Naive thymus-derived CD4-positive, alpha-beta T cell (primary cell): ENCODE data around the gene ALOX15. TPM values are rescaled to one million over a fixed set of nuclear protein-coding genes. Genes with fewer than 3 reads are reported as not detected.
A peak's percentile ranks its signal among the peaks of the same experiment; 100 is the strongest.
"Not testable (repeated sequence)": the region's sequence is repeated elsewhere in the genome, so short reads cannot be mapped to it uniquely, and the experiment has no call there.

Source experiments
- ATAC-seq: fragments of 150-1000 bp; cut with Tn5 transposase; 2 replicates; pipeline ENCODE4 v1.10.0; 2021; ENCODE audit warnings: mild to moderate bottlenecking, moderate library complexity
- CTCF ChIA-PET: fragments of 350-600 bp; sonication (Branson Sonifier 250); formaldehyde crosslinking; loops from one replicate; lab custom pipeline; 2021; ENCODE audit warnings: antibody characterized with exemption; lab: Charles Lee
- POLR2A ChIA-PET: fragments of 350-600 bp; sonication (Branson Sonifier 250); formaldehyde crosslinking; loops from one replicate; lab custom pipeline; 2021; ENCODE audit warnings: antibody characterized with exemption, inconsistent platforms; lab: Charles Lee
- DNase-seq, 9 donors: peaks; one replicate each; pipeline versions ENCODE4 v3.0.0 to v3.0.0-alpha.2; 2020 to 2022; ENCODE audit warnings: mixed read lengths in 1 of 9
- H3K27ac ChIP-seq: one replicate; pipeline ENCODE4 v1.7.0; 2013; ENCODE audit warnings: mild to moderate bottlenecking, low read depth, low read length, moderate library complexity
- H3K27me3 ChIP-seq, 2 donors: one replicate each; pipeline ENCODE4 v1.7.0; 2013; ENCODE audit warnings: low read length in 2 of 2, mild to moderate bottlenecking in 2 of 2, moderate library complexity in 2 of 2; ENCODE audit not compliant: control insufficient read depth in 2 of 2, insufficient read depth in 2 of 2
- H3K36me3 ChIP-seq, 3 experiments: 1 replicate in 2 of 3; 2 replicates in 1 of 3; pipeline ENCODE4 v1.7.0; 2013; ENCODE audit warnings: low read length in 3 of 3, mild to moderate bottlenecking in 3 of 3, moderate library complexity in 1 of 3; ENCODE audit not compliant: insufficient read depth in 3 of 3, control insufficient read depth in 2 of 3
- H3K4me1 ChIP-seq, 2 donors: one replicate each; pipeline ENCODE4 v1.7.0; 2013; ENCODE audit warnings: low read length in 2 of 2, mild to moderate bottlenecking in 2 of 2, moderate library complexity in 1 of 2; ENCODE audit not compliant: control insufficient read depth in 2 of 2, insufficient read depth in 2 of 2
- H3K4me3 ChIP-seq: 2 replicates; pipeline ENCODE4 v1.7.0; 2013; ENCODE audit warnings: mild to moderate bottlenecking, low read length
- H3K9me3 ChIP-seq, 3 experiments: 1 replicate in 2 of 3; 2 replicates in 1 of 3; pipeline ENCODE4 v1.7.0; 2013; ENCODE audit warnings: low read length in 3 of 3; ENCODE audit not compliant: control insufficient read depth in 2 of 3
- H3K27ac Mint-ChIP-seq, 9 donors: one replicate each; pipeline ENCODE4 v1.8.0; 2020 to 2022; ENCODE audit warnings: mixed read lengths in 9 of 9, mild to moderate bottlenecking in 8 of 9, moderate library complexity in 5 of 9, inconsistent platforms in 2 of 9
- H3K27me3 Mint-ChIP-seq, 5 donors: one replicate each; pipeline ENCODE4 v1.8.0; 2021 to 2022; ENCODE audit warnings: mixed read lengths in 5 of 5, mild to moderate bottlenecking in 1 of 5
- H3K36me3 Mint-ChIP-seq, 5 donors: one replicate each; pipeline ENCODE4 v1.8.0; 2020 to 2022; ENCODE audit warnings: mixed read lengths in 5 of 5, mild to moderate bottlenecking in 3 of 5, inconsistent platforms in 1 of 5
- H3K4me1 Mint-ChIP-seq, 7 donors: one replicate each; pipeline ENCODE4 v1.8.0; 2020 to 2022; ENCODE audit warnings: mixed read lengths in 7 of 7, mild to moderate bottlenecking in 3 of 7, inconsistent platforms in 1 of 7
- H3K4me3 Mint-ChIP-seq, 10 donors: one replicate each; pipeline ENCODE4 v1.8.0; 2020 to 2022; ENCODE audit warnings: mild to moderate bottlenecking in 10 of 10, mixed read lengths in 10 of 10, moderate library complexity in 6 of 10, inconsistent platforms in 2 of 10
- H3K9me3 Mint-ChIP-seq, 11 donors: one replicate each; pipeline ENCODE4 v1.8.0; 2020 to 2022; ENCODE audit warnings: mixed read lengths in 11 of 11, mild to moderate bottlenecking in 4 of 11, inconsistent platforms in 1 of 11, moderate library complexity in 1 of 11
- intact Hi-C, 2 donors: fragments of 100-400 bp; cut with micrococcal nuclease; formaldehyde crosslinking; loops; one replicate each; pipeline ENCODE4 v1.15.1; 2023
- polyA plus RNA-seq, 2 donors: library from polyadenylated mRNA; unstranded; fragments of 300-500 nt; fragmentation: Illumina TruSeq; gene quantifications; one replicate each; pipeline ENCODE4 v1.2.3, GENCODE V29; 2021
- total RNA-seq, 6 experiments: library from RNA in 5 of 6; stranded (reverse) in 5 of 6; gene quantifications; 1 replicate in 5 of 6; 2 replicates in 1 of 6; pipeline ENCODE4 v1.2.3 and lab custom pipeline; 2021 to 2026

Gene ALOX15
- total and polyA plus RNA-seq, 7 experiments from 2014 or later, result 0.44 to 0.60 (median 0.50) TPM; not detected in 4

DNA sequence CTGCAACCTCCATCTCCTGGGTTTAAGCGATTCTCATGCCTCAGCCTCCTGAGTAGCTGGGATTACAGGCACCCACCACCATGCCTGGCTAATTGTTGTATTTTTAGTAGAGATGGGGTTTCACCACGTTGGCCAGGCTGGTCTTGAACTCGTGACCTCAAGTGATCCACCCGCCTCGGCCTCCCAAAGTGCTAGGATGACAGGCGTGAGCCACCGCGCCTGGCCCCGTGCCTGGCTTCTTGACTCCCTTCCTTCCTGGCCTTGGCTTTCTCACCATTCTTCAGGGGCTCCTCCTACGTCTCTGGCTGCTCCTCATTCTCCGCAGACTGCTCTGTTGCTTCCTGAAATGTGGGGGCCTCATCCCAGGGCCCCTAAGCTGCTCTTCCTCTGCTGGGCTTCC, 51.4 kb downstream of the ALOX15 start:
- not testable (repeated sequence) for ATAC-seq
- peaks cover 4 to 23% (median 17%) of the 10 kb centered on the region in 5 donors for H3K27me3 Mint-ChIP-seq

DNA sequence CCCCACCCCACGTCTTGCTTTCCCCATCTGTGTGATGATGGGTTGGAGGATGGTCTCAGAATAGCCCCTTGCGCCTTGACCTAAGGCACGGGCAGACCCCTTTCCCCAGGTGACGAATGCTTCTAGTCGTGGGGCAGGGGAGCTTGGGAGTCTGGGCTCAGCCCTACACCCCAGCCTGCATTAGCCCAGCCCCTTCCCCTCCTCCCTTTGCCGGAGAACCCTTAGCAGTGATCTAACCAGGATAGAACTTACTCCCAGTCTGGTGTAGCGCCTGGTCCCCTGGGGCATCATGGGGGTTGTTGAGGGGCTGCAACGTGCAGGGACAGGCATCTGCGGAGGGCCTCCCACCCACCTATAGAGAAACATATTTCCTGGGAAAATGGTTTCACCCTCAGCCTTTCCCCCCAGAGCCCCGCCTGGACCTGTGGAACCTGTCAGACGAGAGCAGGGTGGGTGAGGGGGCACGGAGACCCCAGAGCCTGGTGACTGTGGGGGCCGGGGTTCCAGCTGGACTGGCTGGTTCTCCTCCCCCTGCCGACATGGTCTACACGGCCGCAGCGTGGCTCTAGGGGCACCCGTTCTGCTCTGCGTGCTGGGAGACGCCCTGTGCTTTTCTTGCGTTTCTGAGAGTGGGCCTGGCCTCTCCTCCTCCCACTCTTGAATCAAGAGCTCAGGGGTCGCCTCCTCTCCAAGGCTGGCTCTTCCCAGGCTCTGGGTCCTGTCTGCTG, 52.4 kb downstream of the ALOX15 start:
- CTCF ChIA-PET, result interaction anchor here (0.5 kb wide), 1 partner anchor 37 kb away, joined by 3 read pairs; no protein-coding TSS in a partner anchor

More for the DNA sequence above, 51.4 kb downstream of the ALOX15 start:
- H3K36me3 ChIP-seq, CTCF ChIA-PET, H3K4me3 ChIP-seq, H3K27ac Mint-ChIP-seq, H3K9me3 ChIP-seq, POLR2A ChIA-PET, intact Hi-C loops, H3K36me3 Mint-ChIP-seq, H3K4me1 ChIP-seq, DNase-seq, H3K4me1 Mint-ChIP-seq, H3K27me3 ChIP-seq, H3K27ac ChIP-seq, H3K9me3 Mint-ChIP-seq, H3K4me3 Mint-ChIP-seq: not testable (repeated sequence)

DNA sequence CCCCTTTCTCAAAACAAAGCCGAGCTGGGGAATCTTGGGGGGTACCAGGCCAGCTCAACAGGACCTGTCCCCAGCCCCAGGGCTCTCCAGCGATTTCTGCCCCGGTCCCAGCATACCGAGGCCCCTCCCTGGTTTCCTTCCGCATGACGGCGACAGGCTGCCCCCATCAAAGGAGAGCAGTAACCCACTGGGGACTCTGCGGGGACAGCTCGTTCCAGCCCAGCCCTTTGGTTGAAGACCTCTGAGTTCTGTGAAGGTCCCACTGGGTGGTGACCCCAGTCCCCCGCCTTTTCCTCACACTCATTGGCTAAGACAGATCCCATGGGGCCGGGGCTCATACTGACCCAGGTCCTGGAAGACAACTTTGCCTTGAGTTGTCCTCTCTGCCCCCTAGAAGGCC, 53.1 kb downstream of the ALOX15 start:
- Mint-ChIP-seq H3K4me1 (peaks cover 2 to 11% (median 5%) of the 10 kb centered on the region in 7 donors), H3K9me3 (peaks cover 0 to 1% (median 0%) of the 10 kb centered on the region in 11 donors), H3K36me3 (no peaks in the 10 kb centered on the region), H3K27ac (no peak overlapping the region), H3K27me3 (peaks cover 11 to 31% (median 25%) of the 10 kb centered on the region in 5 donors), H3K4me3 (no peak overlapping the region)
- Histone ChIP-seq H3K4me1 (no peaks in the 10 kb centered on the region), H3K9me3 (no peaks in the 10 kb centered on the region), H3K27me3 (peaks cover 0 to 5% of the 10 kb centered on the region in 2 donors), H3K4me3 (no peak overlapping the region), H3K36me3 (no peaks in the 10 kb centered on the region), H3K27ac (no peak overlapping the region)
- ChIA-PET CTCF (no interaction called here), POLR2A (no interaction called here)
- intact Hi-C loops, result no loop called here
- DNase-seq, result no peak
- ATAC-seq, result no peak

More for the DNA sequence above, 52.4 kb downstream of the ALOX15 start:
- ATAC-seq, result no peak
- H3K27me3 Mint-ChIP-seq, result peaks cover 4 to 24% (median 18%) of the 10 kb centered on the region in 5 donors
- peaks cover 0 to 5% (median 0%) of the 10 kb centered on the region in 7 donors for H3K4me1 Mint-ChIP-seq
- Histone ChIP-seq H3K4me1 (no peaks in the 10 kb centered on the region), H3K27me3 (no peaks in the 10 kb centered on the region), H3K4me3 (no peak overlapping the region), H3K27ac (no peak overlapping the region), H3K36me3 (no peaks in the 10 kb centered on the region), H3K9me3 (no peaks in the 10 kb centered on the region)
- POLR2A ChIA-PET, result no interaction called here
- no peaks in the 10 kb centered on the region for H3K36me3 Mint-ChIP-seq
- intact Hi-C loops, result no loop called here
- no peak overlapping the region for H3K4me3 Mint-ChIP-seq
- H3K9me3 Mint-ChIP-seq, result peaks cover 0 to 1% (median 0%) of the 10 kb centered on the region in 11 donors
- no peak for DNase-seq
- no peak overlapping the region for H3K27ac Mint-ChIP-seq

DNA sequence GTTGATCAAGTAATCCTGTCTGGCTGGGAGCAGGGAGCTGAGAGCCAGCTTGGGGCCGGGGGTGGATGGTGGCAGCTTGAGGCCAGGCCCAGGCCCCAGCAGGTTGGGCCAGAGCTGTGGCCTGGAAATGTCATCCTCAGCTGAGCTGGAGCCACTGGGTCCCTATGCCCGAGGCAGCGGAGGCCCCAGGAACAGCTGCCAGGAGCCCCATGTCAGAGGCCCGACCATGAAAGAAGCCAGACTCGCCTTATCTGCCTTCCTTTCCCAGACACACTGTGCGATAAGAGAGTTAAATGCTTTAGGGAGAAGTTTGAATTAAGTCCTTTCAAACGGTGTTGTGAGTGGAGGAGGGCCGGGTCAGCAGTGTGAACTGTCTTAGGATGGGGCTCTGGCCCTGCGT, 53.7 kb downstream of the ALOX15 start:
- no peak overlapping the region for H3K27ac ChIP-seq
- H3K4me1 Mint-ChIP-seq, result peaks cover 2 to 11% (median 5%) of the 10 kb centered on the region in 7 donors
- peaks cover 17 to 35% (median 31%) of the 10 kb centered on the region in 5 donors for H3K27me3 Mint-ChIP-seq
- H3K36me3 ChIP-seq, result no peaks in the 10 kb centered on the region
- no peaks in the 10 kb centered on the region for H3K36me3 Mint-ChIP-seq
- intact Hi-C loops, result no loop called here
- peaks cover 0 to 1% (median 0%) of the 10 kb centered on the region in 11 donors for H3K9me3 Mint-ChIP-seq
- no peak overlapping the region for H3K4me3 Mint-ChIP-seq
- H3K27me3 ChIP-seq, result peaks cover 0 to 5% of the 10 kb centered on the region in 2 donors
- CTCF ChIA-PET, result no interaction called here
- H3K27ac Mint-ChIP-seq, result no peak overlapping the region
- no peak overlapping the region for H3K4me3 ChIP-seq
- no peaks in the 10 kb centered on the region for H3K9me3 ChIP-seq
- DNase-seq, result no peak
- ATAC-seq, result no peak
- POLR2A ChIA-PET, result no interaction called here
- H3K4me1 ChIP-seq, result no peaks in the 10 kb centered on the region

DNA sequence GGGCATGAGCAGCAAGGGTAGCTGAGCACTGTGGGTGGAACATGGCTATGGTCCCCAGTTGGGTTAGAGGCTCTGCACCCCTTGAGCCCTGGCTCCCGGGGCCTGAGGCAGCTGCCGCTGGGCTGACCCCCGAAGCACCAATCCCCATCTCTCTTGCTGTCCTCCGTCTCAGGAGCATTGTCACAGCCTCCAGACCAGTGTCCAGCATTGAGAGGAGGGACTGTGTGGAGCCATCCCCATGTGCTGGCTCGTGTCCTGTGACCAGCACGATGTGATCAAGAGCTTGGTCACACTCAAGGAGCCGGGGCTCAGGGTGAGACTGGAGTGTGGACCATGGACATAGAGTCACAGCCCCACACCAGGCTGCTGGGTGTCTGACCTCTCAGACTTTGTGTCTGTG, 54.3 kb downstream of the ALOX15 start:
- Histone ChIP-seq H3K9me3 (no peaks in the 10 kb centered on the region), H3K4me3 (no peak overlapping the region), H3K36me3 (no peaks in the 10 kb centered on the region), H3K4me1 (no peaks in the 10 kb centered on the region), H3K27me3 (peaks cover 0 to 5% of the 10 kb centered on the region in 2 donors), H3K27ac (no peak overlapping the region)
- peaks cover 2 to 11% (median 5%) of the 10 kb centered on the region in 7 donors for H3K4me1 Mint-ChIP-seq
- CTCF ChIA-PET, result no interaction called here
- no peak overlapping the region for H3K4me3 Mint-ChIP-seq
- no peaks in the 10 kb centered on the region for H3K36me3 Mint-ChIP-seq
- ATAC-seq (no peak), DNase-seq (no peak)
- H3K9me3 Mint-ChIP-seq, result peaks cover 0 to 1% (median 0%) of the 10 kb centered on the region in 11 donors
- peaks cover 20 to 38% (median 34%) of the 10 kb centered on the region in 5 donors for H3K27me3 Mint-ChIP-seq
- no peak overlapping the region for H3K27ac Mint-ChIP-seq
- POLR2A ChIA-PET, result no interaction called here
- intact Hi-C loops, result no loop called here

DNA sequence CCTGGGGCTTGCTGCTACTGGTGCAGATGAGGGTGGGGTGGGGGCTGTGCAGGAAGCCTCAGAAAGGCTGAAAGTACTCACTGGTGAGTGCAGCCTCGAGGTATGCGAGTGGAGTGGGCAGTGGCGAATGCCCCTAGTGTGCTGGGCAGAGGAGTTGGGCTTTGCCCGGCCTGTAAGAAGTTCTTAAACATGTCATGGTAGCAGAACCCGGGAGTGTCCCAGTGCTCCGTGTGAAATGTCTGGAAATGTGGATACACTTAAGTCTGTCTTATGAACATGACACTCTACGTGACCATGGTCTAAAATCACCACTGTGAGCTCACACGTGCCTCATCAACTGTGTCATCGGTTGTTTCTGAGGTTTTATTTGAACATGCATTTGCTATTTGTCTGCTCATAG, 55.4 kb downstream of the ALOX15 start:
- ATAC-seq, result no peak
- Mint-ChIP-seq H3K27me3 (peaks cover 26 to 47% (median 34%) of the 10 kb centered on the region in 5 donors), H3K4me3 (peak overlapping the region in 4 of 10 donors; percentile 13 to 83 (median 18)), H3K27ac (no peak overlapping the region), H3K36me3 (no peaks in the 10 kb centered on the region), H3K4me1 (peaks cover 2 to 11% (median 5%) of the 10 kb centered on the region in 7 donors), H3K9me3 (peaks cover 0 to 1% (median 0%) of the 10 kb centered on the region in 11 donors)
- intact Hi-C loops, result no loop called here
- peaks cover 0 to 5% of the 10 kb centered on the region in 2 donors for H3K27me3 ChIP-seq
- ChIA-PET POLR2A (no interaction called here), CTCF (interaction anchor here (0.5 kb wide), 1 partner anchor 1940 kb away, joined by 4 read pairs; no protein-coding TSS in a partner anchor)
- no peaks in the 10 kb centered on the region for H3K4me1 ChIP-seq
- no peaks in the 10 kb centered on the region for H3K36me3 ChIP-seq
- DNase-seq, result no peak
- no peak overlapping the region for H3K27ac ChIP-seq
- no peaks in the 10 kb centered on the region for H3K9me3 ChIP-seq
- H3K4me3 ChIP-seq, result no peak overlapping the region
